Cardiac fibroblast (primary cell): ENCODE measurements around the gene DBI.
A peak's percentile ranks its signal among the peaks of the same experiment; 100 is the strongest.
"Not testable (repeated sequence)": the region's sequence is repeated elsewhere in the genome, so short reads cannot be mapped to it uniquely, and the experiment has no call there.

Experiments
- DNase-seq, 2 donors: peaks; one replicate each; pipeline versions ENCODE4 v3.0.0 to v3.0.0-alpha.2; 2010; ENCODE audit warnings: low read depth in 2 of 2
- H3K4me3 ChIP-seq, 2 donors: replicated peaks in 1 of 2; 1 replicate in 1 of 2; 2 replicates in 1 of 2; pipeline ENCODE4 v1.5.1; 2011; ENCODE audit warnings: low read depth in 2 of 2, low read length in 2 of 2, mild to moderate bottlenecking in 2 of 2, moderate library complexity in 1 of 2
- TF ChIP-seq, protein P1 (sequence below): IDR thresholded peaks from one replicate; pipeline ENCODE4 v1.5.1; 2011; ENCODE audit warnings: low read depth, mild to moderate bottlenecking, low read length, inconsistent platforms

DBI gene

DNA sequence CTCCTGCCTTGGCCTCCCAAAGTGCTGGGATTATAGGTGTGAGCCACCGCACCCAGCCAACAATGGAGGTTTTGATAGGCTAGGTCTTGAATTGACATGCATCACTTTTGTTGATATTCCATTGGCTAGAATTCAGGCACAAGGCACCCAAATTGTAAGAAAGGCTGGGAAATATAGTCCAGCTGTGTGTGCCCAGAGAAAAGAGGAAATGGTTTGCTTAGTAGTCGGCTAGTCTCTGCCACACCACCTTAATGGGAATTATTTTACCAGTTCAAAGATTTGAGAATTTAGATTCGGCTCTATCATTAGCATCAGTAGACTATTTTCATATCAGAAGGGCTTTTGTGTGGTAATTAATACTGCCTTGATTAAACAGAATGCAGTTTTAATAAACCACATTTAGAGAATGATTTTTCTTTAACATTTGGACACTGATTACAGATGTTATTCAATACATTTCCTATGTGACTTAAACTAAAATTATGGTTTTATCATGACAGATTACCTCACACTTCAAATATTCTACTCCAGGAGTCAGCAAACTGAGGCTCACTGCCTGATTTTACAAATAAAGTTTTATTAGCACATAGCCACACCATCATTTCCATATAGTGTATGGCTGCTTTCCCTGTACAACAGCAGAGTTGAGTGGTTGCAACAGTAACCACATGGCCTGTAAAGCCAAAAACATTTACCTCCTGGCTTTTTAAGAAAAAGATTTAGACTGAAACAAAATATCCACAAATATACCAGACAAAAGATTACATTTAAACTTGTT is 27.4 kb downstream of the DBI start:
- DNase-seq: no peak
- TF ChIP-seq, protein P1, sequence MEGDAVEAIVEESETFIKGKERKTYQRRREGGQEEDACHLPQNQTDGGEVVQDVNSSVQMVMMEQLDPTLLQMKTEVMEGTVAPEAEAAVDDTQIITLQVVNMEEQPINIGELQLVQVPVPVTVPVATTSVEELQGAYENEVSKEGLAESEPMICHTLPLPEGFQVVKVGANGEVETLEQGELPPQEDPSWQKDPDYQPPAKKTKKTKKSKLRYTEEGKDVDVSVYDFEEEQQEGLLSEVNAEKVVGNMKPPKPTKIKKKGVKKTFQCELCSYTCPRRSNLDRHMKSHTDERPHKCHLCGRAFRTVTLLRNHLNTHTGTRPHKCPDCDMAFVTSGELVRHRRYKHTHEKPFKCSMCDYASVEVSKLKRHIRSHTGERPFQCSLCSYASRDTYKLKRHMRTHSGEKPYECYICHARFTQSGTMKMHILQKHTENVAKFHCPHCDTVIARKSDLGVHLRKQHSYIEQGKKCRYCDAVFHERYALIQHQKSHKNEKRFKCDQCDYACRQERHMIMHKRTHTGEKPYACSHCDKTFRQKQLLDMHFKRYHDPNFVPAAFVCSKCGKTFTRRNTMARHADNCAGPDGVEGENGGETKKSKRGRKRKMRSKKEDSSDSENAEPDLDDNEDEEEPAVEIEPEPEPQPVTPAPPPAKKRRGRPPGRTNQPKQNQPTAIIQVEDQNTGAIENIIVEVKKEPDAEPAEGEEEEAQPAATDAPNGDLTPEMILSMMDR: no peak
- no peak overlapping the region for H3K4me3 ChIP-seq

DNA sequence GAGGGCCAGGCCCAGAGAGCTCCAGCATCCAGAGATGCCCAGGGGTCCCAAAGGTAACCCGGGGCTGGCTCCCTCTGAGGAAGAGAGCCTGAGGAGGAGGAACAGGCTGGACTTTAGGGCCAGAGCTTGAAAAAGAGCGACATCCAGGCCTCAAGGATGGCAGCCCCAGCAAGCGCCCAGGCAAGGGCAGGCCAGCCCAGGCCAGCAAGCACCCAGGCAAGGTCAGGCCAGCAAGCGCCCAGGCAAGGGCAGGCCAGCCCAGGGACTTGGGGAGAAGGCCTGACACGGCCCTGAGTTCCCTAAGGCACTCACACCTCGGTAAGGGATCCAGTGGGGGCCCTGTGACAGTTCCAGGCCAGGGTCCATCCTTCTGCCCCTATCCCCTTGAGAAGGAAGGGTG is 30.4 kb downstream of the DBI start:
- H3K4me3 ChIP-seq: no peak overlapping the region
- DNase-seq: no peak
- TF ChIP-seq, protein P1: no peak

DNA sequence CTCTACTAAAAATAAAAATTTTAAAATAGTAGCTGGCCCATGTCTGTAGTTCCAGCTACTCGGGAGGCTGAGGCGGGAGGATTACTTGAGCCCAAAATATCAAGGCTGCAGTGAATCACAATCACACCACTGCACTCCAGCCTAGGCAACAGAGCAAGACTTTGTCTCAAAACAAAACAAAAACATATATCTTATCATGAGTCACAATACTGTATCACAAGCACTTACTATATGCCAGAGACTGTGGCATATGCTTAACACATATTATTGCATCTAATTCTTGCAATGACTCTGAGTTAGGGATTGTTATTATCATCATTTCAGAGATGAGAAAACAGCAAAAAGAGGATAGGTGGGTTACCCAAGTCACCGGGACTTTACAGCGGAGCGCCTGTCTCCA is 35.3 kb downstream of the DBI start:
- TF ChIP-seq, protein P1: no peak
- H3K4me3 ChIP-seq: no peak overlapping the region

DNA sequence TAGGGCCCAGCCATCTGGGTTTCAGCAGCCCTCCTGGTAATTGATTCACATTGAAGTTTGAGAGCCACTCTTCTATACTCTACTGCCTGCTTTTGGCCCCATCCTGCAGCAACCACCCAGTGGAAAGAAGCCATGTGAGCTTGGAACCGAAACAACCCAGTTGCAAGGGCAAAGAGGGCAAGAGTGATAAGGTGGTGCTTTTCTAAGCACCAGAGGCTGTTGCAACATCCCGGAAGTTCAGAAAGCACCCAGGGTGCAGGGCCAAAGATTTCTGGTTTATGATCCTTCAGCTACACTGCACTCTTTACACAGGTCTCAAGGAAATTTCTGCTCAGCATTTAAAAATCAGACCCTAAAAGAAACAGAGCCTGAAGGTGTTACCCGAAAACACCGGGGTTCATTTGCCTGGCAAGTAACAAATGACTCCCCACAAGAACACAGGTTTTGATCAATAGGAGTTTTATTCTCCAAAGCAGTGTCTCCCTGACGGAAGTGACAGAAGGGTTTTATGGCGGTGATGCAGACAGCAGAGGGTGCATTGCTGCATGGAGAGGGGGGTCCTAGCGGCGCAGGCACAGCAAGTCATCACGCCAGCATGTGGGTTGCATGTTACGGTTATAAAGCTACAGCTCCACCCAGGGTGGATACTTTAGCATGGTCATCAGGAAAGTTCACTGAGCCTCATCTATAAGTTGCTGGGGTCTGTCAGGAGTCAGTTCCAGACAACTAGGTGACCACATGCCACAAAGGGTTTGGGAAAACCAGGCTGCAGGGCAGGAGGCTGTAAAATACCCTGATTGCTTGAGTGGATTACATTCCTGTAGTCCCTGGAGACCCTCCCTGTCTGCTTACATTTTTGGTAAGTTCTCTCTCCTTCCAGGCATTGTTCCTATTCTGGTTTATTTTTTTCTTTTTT is 36.1 kb downstream of the DBI start:
- peak in 1 of 2 donors; percentile 30 for DNase-seq

More for the DNA sequence above, 35.3 kb downstream of the DBI start:
- DNase-seq: peak in 1 of 2 donors; percentile 15

DNA sequence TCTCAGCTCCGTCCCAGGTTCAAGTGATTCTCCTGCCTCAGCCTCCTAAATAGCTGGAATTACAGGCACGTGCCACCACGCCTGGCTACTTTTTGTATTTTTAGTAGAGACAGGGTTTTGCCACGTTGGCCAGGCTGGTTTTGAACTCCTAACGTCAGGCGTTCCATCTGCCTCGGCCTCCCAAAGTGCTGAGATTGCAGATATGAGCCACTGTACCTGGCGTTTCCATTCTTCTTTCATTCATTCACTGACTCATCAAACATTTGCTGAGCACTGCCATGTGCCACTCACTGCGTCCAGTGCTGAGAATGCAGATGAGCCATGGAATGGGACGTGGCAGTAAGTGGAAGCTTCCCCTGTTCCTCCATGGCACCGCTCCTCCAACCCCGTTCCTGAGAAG is 36.8 kb downstream of the DBI start:
- H3K4me3 ChIP-seq, DNase-seq: not testable (repeated sequence)

More for the DNA sequence above, 36.1 kb downstream of the DBI start:
- TF ChIP-seq, protein P1: no peak
- no peak overlapping the region for H3K4me3 ChIP-seq

DNA sequence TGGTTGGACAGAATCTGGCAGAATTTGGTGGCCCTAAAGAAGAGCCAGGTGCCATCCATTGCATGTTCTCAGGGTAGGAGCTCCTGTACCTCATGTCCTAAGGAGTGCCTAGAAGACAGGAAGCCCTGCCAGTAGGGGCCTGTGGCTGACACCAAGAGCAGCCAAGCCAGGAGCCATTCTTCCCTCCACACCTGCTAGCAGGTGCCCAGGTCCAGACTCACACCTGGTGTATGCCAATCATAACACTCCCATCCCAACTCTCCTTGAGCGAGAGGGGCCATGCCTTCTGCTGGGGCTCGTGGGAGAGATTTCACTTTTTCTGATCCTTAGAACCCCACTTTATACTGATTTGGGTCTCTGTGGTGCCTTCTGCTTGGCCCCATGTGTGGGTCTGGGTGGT is 38.4 kb downstream of the DBI start:
- TF ChIP-seq, protein P1: no peak
- no peak overlapping the region for H3K4me3 ChIP-seq
- no peak for DNase-seq
